Ammon's horn (tissue), 1 donor: Measurements from ENCODE around the gene PER3.

ENCODE experiments used
- DNase-seq: peaks from one replicate; pipeline ENCODE4 v3.0.0-alpha.2; 2016; ENCODE audit warnings: low spot score

Gene PER3

DNA sequence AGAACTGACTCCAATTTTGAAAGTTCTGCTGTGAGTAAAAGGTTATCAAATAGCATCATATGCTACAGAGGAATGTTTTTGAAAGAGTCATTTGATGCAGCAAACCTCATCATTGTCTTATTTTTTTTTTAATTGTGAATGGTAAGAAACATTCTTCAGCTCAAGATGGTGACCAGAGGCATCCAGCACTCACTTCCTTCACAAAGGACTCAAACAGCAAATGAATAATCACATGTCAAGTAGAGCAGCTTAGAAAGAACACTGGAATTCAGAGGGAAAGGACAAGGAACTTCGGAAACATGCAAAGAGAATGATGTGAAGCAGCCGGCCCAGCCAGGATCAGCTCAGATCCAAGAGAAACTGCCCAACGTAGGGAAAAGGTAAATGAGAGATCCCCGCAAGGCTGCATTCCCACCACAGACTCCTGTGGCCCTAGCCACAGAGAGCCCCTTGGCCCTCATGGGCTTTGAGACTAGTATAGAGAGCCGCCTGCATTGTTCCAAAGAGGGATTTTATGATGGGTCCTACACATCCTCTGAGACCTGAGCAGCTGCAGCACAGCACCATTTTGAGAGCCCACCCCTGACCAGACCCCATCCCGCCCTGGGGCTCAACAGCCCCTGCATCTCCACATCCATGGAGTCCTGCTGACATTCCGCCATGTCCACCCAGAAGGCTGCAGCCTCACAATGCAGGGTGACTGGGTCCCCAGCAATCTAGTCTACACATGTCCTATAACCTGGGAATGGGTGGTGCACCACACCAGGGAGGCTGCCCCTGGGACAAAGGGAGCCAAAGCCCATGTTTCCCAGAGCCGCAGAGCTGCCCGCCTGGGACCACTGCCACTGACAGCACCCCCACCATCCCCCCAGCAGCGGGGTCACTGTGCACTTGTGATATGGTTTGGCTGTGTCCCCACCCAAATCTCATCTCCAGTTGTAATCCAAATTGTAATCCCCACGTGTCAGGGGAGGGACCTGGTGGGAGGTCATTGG lies 90.0 kb downstream of the PER3 start:
- no peak for DNase-seq

GRCh38 chr1:7878027-7878426 lies 93.9 kb downstream of the PER3 start:
- DNase-seq = no peak

DNA sequence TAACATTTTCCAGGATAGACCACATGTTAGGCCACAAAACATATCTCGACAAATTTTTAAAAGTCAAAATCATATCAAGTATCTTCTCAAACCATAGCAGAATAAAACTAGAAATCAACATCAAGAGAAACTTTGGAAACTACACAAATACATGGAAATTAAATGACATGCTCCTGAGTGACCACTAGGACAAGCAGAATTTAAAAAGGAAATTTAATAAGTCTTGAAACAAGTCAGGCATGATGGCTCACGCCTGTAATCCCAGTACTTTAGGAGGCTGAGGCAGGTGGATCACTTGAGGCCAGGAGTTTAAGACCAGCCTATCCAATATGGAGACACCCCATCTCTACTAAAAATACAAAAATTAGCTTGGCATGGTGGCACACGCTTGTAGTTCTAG lies 95.1 kb downstream of the PER3 start:
- no peak for DNase-seq

DNA sequence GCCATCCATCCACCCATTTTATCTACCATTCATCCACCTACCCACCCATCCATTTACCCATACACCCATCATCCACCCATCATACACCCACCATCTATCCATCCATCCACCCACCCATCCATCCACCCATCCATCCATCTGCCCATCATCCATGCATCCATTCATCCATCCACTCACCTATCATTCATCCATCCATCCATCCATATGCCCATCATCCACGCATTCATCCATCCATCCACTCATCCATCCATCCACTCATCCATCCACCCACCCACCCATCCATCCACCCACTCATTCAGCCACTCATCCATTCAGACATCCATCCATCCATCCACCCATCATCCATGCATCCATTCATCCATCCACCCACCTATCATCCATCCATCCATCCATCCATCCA lies 100.7 kb downstream of the PER3 start:
- no peak for DNase-seq

DNA sequence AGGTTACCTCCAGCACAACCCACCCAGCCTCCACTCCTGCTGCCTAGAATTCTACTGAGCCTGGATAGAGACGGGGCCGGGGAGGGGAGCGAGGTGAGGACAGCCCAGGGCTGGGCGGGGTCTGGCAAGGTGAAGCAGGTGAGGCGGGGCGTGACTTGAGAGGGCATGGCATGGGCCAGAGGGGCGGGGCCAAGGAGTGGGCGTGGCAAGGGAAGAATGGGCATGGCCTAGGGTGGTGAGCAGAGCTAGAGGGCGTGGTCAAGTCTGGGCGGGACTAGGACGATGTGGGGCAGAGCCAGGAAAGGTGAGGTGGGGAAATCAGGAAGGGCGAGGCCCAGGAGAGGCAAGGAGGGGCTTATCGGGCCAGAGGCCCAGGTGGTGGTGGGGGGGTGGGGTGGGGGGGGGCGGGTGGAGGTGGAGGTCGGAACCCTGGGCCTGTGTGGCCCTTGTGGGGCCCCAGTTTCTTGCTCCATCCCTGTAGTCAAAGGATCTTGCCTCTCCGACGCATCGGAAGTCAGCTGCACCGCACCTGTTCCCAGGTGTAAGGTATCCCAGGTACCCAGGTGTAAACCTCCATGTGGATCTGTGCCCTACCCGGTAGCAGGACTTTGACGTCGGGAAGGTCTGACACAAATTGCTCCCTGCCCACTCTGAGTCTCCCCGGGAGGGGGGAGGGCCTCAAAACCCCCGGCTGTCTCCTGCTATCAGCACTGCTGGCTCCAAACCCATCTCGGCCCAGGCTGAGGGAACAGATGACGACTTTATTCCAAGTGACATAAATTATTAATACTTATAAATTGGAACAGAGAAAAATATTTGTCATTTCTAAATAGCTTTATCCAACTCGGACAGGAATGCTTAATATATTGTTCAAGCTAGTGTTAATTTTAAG lies 101.7 kb downstream of the PER3 start:
- no peak for DNase-seq

DNA sequence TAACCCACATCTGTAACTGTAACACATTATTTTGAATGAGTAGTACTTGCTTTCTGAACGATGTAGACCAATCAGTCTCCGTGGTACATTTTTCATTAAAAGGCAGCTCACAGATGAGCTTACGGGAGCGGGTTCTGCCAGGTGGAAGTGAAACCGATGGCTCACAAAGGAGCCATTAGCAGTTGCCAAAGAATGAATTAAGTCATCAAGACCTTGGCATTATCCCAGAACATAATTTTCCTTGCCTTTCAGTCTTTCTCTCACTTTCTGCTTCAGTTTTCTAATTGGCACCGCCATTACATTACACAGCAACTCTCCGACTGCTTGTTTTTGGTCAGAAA lies 102.3 kb downstream of the PER3 start:
- DNase-seq = peak; percentile 14

- DNase-seq = no peak
Observed at GRCh38 chr1:7888248-7889081, 104.4 kb downstream of the PER3 start.

DNA sequence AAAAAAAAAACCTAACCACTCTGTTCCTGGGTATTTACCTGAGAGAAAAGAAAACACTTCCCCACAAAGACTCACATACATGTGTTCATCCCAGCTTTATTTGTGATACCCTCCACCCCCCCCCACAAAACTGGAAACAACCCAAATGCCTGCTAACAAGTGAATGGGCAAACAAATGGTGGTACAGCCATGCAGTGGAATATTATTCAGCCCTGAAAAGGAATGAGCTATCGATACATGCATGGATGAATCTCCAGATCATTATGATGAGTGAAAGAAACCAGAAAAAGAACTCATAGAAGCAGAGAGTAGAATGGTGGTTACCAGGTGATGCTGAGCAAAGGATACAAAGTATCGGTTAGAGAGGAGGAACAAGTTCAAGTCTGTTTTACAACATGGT lies 106.8 kb downstream of the PER3 start:
- no peak for DNase-seq

DNA sequence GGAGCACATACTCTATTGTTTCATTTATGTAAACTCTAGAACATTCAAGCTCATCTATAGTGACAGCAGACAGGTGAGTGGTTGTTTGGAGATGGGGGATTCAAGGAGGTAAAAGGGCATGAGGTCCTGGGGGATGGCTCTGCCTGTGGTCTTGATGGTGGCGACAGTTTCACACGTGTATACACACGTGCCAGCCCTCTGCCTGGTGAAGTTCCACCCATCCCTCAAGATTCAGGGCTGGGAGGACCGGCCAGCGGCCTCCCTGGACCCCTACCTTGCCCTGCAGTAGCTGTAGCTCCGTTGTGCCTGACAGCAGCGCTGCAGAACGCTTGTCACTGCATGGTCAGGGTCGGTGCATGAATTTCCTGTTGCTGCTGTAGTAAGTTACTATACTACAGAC lies 107.7 kb downstream of the PER3 start:
- no peak for DNase-seq

GRCh38 chr1:7893529-7894180 lies 109.6 kb downstream of the PER3 start:
- DNase-seq = peak; percentile 17
